ENCODE results near the gene C22orf39. TPM values are rescaled to one million over a fixed set of nuclear protein-coding genes. Genes with fewer than 3 reads are reported as not detected.
A peak's percentile ranks its signal among the peaks of the same experiment; 100 is the strongest.
"Not testable (repeated sequence)": the region's sequence is repeated elsewhere in the genome, so short reads cannot be mapped to it uniquely, and the experiment has no call there.

Gene C22orf39
- total and polyA plus RNA-seq, 4 experiments from 2014 or later: 40.5 to 58.3 (median 48.9) TPM

DNA sequence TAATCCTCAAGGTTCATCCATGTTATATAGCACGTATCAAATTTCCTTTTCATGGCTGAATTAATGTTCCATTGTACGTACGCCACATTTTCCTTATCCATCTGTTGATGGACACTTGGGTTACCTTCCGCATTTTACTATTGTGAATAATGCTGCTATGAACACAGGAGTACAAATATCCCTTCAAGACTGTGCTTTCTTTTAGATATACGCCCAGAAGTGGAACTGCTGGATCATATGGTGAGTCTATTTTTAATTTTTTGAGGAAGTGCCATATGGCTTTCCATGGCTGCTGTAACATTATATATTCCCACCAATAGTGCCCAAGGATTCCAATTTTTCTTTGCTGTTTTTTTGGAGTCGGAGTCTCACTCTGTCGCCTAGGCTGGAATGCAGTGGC lies 9.2 kb downstream of the C22orf39 start:
- no peaks in the 10 kb centered on the region for H3K27me3 ChIP-seq (ENCODE audit: insufficient read depth, low read length)
- no peak overlapping the region for H3K4me3 ChIP-seq (ENCODE audit: low read length in 2 of 2)
- POLR2A ChIA-PET (ENCODE audit: partially characterized antibody): interaction anchor here (0.7 kb wide), 1 partner anchor 533 kb away, joined by 3 read pairs; no protein-coding TSS in a partner anchor
- Mint-ChIP-seq H3K4me3 (no peak overlapping the region), H3K9me3 (no peaks in the 10 kb centered on the region), H3K27ac (peak overlapping the region in 2 of 7 donors; percentile 8 to 31), H3K36me3 (peaks cover 11 to 41% of the 10 kb centered on the region in 2 donors), H3K27me3 (no peaks in the 10 kb centered on the region), H3K4me1 (peaks cover 6 to 24% (median 11%) of the 10 kb centered on the region in 4 donors)
- CTCF ChIA-PET (ENCODE audit: partially characterized antibody): no interaction called here
- H3K36me3 ChIP-seq (ENCODE audit: insufficient read depth, low read length): peaks cover 16% of the 10 kb centered on the region
- H3K4me1 ChIP-seq (ENCODE audit: insufficient read depth, low read length): peaks cover 4% of the 10 kb centered on the region
- no peak overlapping the region for H3K27ac ChIP-seq (ENCODE audit: low read depth, low read length)
- no peak for DNase-seq
- H3K9me3 ChIP-seq (ENCODE audit: control insufficient read depth in 1 of 2, low read length in 2 of 2): no peaks in the 10 kb centered on the region
- intact Hi-C loops (cut with micrococcal nuclease): no loop called here

DNA sequence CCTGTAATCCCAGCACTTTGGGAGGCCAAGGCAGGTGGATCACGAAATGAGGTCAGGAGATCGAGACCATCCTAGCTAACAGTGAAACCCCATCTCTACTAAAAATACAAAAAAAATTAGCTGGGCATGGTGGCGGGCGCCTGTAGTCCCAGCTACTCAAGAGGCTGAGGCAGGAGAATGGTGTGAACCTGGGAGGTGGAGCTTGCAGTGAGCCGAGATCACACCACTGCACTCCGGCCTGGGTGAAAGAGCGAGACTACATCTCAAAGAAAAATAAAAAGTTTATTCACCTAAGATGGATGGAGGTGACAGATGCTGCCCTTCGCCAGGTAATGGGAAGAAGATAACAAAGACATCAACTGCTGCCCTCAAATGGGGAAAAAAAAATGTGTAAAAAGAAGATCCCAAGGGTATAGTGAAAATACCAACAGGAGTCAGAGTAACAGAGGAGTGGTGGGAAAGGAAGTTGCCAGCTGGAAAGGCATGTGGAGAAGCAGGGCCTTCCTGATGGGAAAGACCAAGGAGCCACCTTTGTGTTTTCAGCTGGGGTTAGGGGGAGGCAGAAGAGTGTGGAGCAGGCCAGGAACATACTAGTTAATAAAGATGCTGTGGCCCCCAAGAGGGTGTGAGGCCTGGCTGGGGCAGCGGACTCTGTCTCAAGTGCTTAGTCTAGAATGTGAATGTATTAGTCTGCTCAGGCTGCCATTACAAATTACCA lies 10.9 kb downstream of the C22orf39 start:
- H3K4me3 ChIP-seq (ENCODE audit: low read length in 2 of 2); POLR2A ChIA-PET (ENCODE audit: partially characterized antibody); H3K9me3 ChIP-seq (ENCODE audit: control insufficient read depth in 1 of 2, low read length in 2 of 2); CTCF ChIA-PET (ENCODE audit: partially characterized antibody); H3K27me3 Mint-ChIP-seq; H3K9me3 Mint-ChIP-seq; intact Hi-C loops (cut with micrococcal nuclease); H3K27ac ChIP-seq (ENCODE audit: low read depth, low read length); H3K4me1 ChIP-seq (ENCODE audit: insufficient read depth, low read length); H3K4me3 Mint-ChIP-seq; DNase-seq; H3K27me3 ChIP-seq (ENCODE audit: insufficient read depth, low read length): not testable (repeated sequence)
- peak overlapping the region in 5 of 7 donors; percentile 7 to 85 (median 44) for H3K27ac Mint-ChIP-seq
- peaks cover 16% of the 10 kb centered on the region for H3K36me3 ChIP-seq (ENCODE audit: insufficient read depth, low read length)
- H3K4me1 Mint-ChIP-seq: peaks cover 5 to 22% (median 10%) of the 10 kb centered on the region in 4 donors
- H3K36me3 Mint-ChIP-seq: peaks cover 7 to 38% of the 10 kb centered on the region in 2 donors

DNA sequence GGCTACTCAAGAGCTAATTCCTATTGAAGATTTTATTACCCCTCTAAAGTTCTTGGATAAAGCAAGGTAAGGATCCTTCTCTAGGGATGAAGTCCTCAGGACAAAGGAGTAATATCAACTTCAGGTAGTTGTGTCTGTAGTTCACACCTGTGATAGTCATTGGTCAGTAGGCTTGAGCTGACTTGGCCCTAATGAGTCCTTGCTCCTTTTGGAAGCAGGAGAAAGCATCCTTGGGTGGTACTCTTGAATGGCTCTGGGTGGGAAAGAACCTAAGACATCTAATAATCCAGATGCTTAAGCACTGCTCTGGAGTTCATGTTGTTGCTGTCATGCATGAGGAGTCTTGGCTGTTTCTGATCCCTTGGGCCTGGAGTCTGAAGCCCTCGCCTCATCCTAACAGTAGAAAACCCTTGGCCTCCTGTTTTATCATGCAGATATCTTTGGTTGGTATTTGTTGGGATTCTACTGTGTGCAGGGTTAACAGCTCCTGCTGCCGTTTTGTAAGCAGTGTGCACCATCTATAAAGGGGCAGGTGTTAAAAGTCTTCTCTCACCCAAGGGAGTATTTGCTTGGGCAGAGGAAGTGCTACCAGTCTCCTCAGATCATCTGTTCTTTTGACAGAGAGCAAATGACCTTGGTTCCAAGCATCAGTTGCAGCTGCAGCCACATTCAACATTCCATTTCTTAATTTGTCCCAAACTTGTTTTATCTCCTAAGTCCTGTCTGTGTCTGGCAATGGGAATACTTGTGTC lies 12.5 kb downstream of the C22orf39 start:
- no peak overlapping the region for H3K27ac ChIP-seq (ENCODE audit: low read depth, low read length)
- peaks cover 4 to 39% of the 10 kb centered on the region in 2 donors for H3K36me3 Mint-ChIP-seq
- peaks cover 18% of the 10 kb centered on the region for H3K4me1 ChIP-seq (ENCODE audit: insufficient read depth, low read length)
- peak overlapping the region in 1 of 8 donors; percentile 96 for H3K4me3 Mint-ChIP-seq
- ChIA-PET CTCF (ENCODE audit: partially characterized antibody) (interaction anchor here (1.2 to 1.9 kb wide), 2 partner anchors 10 to 195 kb away, joined by 3 to 7 read pairs; no protein-coding TSS in a partner anchor), POLR2A (ENCODE audit: partially characterized antibody) (interaction anchor here (1.0 to 6.0 kb wide), 3 partner anchors 11 to 457 kb away, joined by 3 to 112 read pairs (median 5); partner anchors contain the start of gene C22orf39)
- H3K36me3 ChIP-seq (ENCODE audit: insufficient read depth, low read length): peaks cover 16% of the 10 kb centered on the region
- intact Hi-C loops (cut with micrococcal nuclease): loop anchor here (5.0 kb wide), 1 partner anchor 697 kb away; the partner anchor contains the start of gene ZDHHC8
- no peaks in the 10 kb centered on the region for H3K9me3 ChIP-seq (ENCODE audit: control insufficient read depth in 1 of 2, low read length in 2 of 2)
- H3K4me1 Mint-ChIP-seq: peaks cover 11 to 31% (median 17%) of the 10 kb centered on the region in 4 donors
- no peaks in the 10 kb centered on the region for H3K27me3 Mint-ChIP-seq
- peak overlapping the region in 5 of 7 donors; percentile 61 to 91 (median 70) for H3K27ac Mint-ChIP-seq
- H3K27me3 ChIP-seq (ENCODE audit: insufficient read depth, low read length): no peaks in the 10 kb centered on the region
- no peak for DNase-seq
- no peak overlapping the region for H3K4me3 ChIP-seq (ENCODE audit: low read length in 2 of 2)
- no peaks in the 10 kb centered on the region for H3K9me3 Mint-ChIP-seq

DNA sequence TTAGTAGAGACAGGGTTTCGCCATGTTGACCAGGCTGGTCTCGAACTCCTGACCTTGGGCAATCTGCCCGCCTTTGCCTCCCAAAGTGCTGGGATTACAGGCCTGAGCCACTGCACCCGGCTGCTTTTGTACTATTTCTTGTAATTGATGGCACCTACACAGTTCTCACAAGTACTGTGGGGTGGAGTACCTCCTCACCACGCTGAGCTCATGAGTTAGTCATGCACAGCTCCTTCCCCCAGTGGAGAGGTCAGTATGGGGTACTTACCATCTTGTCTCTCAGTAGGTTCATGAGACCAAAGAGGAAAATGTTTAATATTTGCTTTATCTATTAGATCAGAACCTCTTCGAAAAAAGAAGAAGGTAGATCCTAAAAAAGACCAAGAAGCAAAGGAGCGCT lies 13.1 kb downstream of the C22orf39 start:
- Mint-ChIP-seq H3K4me3 (peak overlapping the region in 4 of 8 donors; percentile 38 to 96 (median 54)), H3K4me1 (peaks cover 17 to 37% (median 23%) of the 10 kb centered on the region in 4 donors), H3K27me3 (no peaks in the 10 kb centered on the region), H3K9me3 (no peaks in the 10 kb centered on the region), H3K27ac (peak overlapping the region in 3 of 7 donors; percentile 12 to 91 (median 88)), H3K36me3 (peaks cover 4 to 42% of the 10 kb centered on the region in 2 donors)
- Histone ChIP-seq H3K4me3 (ENCODE audit: low read length in 2 of 2) (no peak overlapping the region), H3K36me3 (ENCODE audit: insufficient read depth, low read length) (peaks cover 16% of the 10 kb centered on the region), H3K9me3 (ENCODE audit: control insufficient read depth in 1 of 2, low read length in 2 of 2) (no peaks in the 10 kb centered on the region), H3K27me3 (ENCODE audit: insufficient read depth, low read length) (no peaks in the 10 kb centered on the region), H3K4me1 (ENCODE audit: insufficient read depth, low read length) (peaks cover 24% of the 10 kb centered on the region), H3K27ac (ENCODE audit: low read depth, low read length) (no peak overlapping the region)
- ChIA-PET POLR2A (ENCODE audit: partially characterized antibody) (interaction anchor here (0.9 to 6.0 kb wide), 3 partner anchors 12 to 457 kb away, joined by 3 to 112 read pairs (median 5); partner anchors contain the start of gene C22orf39), CTCF (ENCODE audit: partially characterized antibody) (interaction anchor here (1.2 to 1.9 kb wide), 2 partner anchors 11 to 196 kb away, joined by 3 to 7 read pairs; no protein-coding TSS in a partner anchor)
- intact Hi-C loops (cut with micrococcal nuclease): loop anchor here (5.0 kb wide), 1 partner anchor 698 kb away; the partner anchor contains the start of gene ZDHHC8
- no peak for DNase-seq

DNA sequence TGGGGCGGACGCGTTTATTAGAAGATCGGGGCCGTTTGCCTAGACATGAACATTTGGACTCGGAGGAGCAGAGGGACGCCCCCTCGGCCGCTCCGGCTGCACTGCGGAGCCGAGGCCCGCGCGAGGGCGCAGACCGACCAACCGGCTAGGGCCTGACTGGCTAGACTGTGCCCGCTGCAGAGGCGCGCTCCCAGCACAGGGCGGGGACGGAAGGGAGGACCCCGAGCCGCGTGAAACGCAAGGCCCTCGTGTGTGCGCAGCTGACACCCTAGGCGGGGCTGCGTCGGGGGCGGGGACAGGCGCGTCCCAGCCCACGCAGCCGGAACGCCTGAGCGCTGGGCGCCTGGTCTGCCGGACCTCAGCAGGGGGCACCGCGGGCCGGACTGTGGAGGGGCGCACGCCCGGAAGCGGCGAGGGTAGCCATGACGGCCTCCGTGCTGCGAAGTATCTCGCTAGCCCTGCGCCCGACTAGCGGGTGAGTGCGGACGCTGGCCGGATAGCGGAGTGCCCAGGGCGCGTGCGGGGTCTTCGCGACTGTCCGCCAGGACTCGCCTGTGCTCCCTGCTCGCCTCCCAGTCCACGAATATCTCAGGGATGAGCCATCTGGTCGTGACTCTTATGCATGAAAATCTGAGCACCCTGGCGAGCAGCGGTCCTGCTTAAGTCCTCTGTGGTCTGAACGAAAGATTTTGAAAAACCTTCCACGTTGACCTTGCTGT lies 15.2 kb downstream of the C22orf39 start, which contains the start of gene MRPL40:
MRPL40 (plus strand) TSS at position 413 of the 719 bp plus-strand sequence; CDS start at position 423, 10 bp downstream.
- Mint-ChIP-seq H3K4me1 (peaks cover 23 to 48% (median 34%) of the 10 kb centered on the region in 4 donors), H3K27ac (peak within 1 kb of the TSS; percentile 90 to 96 (median 92)), H3K4me3 (peak within 1 kb of the TSS; percentile 87 to 97 (median 90)), H3K36me3 (peaks cover 0 to 44% of the 10 kb centered on the region in 2 donors), H3K27me3 (no peaks in the 10 kb centered on the region), H3K9me3 (no peaks in the 10 kb centered on the region)
- H3K4me3 ChIP-seq (ENCODE audit: low read length in 2 of 2): peak within 1 kb of the TSS; percentile 88 to 97
- H3K27ac ChIP-seq (ENCODE audit: low read depth, low read length): peak within 1 kb of the TSS; percentile 81
- peaks cover 43% of the 10 kb centered on the region for H3K4me1 ChIP-seq (ENCODE audit: insufficient read depth, low read length)
- intact Hi-C loops (cut with micrococcal nuclease): loop anchor here (1.0 to 5.0 kb wide), 4 partner anchors 15 to 700 kb away; partner anchors contain the start of genes C22orf39, CDC45, UFD1 and ZDHHC8
- peaks cover 16% of the 10 kb centered on the region for H3K36me3 ChIP-seq (ENCODE audit: insufficient read depth, low read length)
- no peaks in the 10 kb centered on the region for H3K27me3 ChIP-seq (ENCODE audit: insufficient read depth, low read length)
- no peaks in the 10 kb centered on the region for H3K9me3 ChIP-seq (ENCODE audit: control insufficient read depth in 1 of 2, low read length in 2 of 2)
- ChIA-PET CTCF (ENCODE audit: partially characterized antibody) (interaction anchor here (0.9 kb wide), 1 partner anchor 46 kb away, joined by 3 read pairs; no protein-coding TSS in a partner anchor), POLR2A (ENCODE audit: partially characterized antibody) (interaction anchor here (0.9 to 6.0 kb wide), 14 partner anchors 8 to 1031 kb away, joined by 3 to 112 read pairs (median 6); partner anchors contain the start of genes C22orf39, CDC45, CLTCL1 and DGCR2)
- peak; percentile 80 to 88 (median 82) for DNase-seq

DNA sequence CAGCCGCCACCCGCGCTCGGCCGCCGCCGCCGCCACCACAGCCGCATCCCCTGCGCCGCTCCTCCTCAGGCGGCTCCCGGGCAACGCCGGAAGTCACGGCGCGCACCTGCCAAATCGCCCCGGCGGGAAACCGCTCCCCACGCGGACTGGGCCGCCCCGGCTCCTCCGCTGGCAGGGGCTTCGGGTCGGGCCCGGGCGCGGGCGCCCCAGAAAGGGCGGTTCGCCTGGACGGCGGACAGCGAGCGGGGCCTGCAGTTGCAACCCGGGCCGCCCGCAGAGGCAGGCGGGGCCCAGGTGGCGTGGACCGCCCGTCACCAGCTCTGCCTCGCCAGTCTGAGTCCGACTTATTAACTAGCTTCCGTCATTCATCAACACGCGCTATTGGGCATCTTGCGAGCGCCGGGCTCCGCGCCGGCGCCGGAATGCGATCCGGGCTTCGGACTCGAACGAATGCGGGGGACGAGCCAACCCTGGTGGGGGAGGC lies 15.8 kb downstream of the C22orf39 start, which contains the start of gene HIRA:
HIRA (minus strand) TSS at position 85 of the 484 bp plus-strand sequence. CDS start 257 bp downstream, outside the sequence.
- no peaks in the 10 kb centered on the region for H3K9me3 ChIP-seq (ENCODE audit: control insufficient read depth in 1 of 2, low read length in 2 of 2)
- Mint-ChIP-seq H3K27ac (peak within 1 kb of the TSS; percentile 90 to 96 (median 94)), H3K36me3 (peaks cover 0 to 41% of the 10 kb centered on the region in 2 donors), H3K27me3 (no peaks in the 10 kb centered on the region), H3K4me1 (peaks cover 28 to 53% (median 40%) of the 10 kb centered on the region in 4 donors), H3K9me3 (no peaks in the 10 kb centered on the region), H3K4me3 (peak within 1 kb of the TSS; percentile 87 to 97 (median 91))
- peak within 1 kb of the TSS; percentile 81 for H3K27ac ChIP-seq (ENCODE audit: low read depth, low read length)
- intact Hi-C loops (cut with micrococcal nuclease): loop anchor here (1.0 to 5.0 kb wide), 4 partner anchors 16 to 701 kb away; partner anchors contain the start of genes C22orf39, CDC45, UFD1 and ZDHHC8
- no peaks in the 10 kb centered on the region for H3K27me3 ChIP-seq (ENCODE audit: insufficient read depth, low read length)
- POLR2A ChIA-PET (ENCODE audit: partially characterized antibody): interaction anchor here (0.7 to 6.0 kb wide), 15 partner anchors 8 to 1032 kb away, joined by 3 to 112 read pairs (median 6); partner anchors contain the start of genes C22orf39, CDC45, CLTCL1 and DGCR2
- H3K4me3 ChIP-seq (ENCODE audit: low read length in 2 of 2): peak within 1 kb of the TSS; percentile 88 to 97
- DNase-seq: peak; percentile 78 to 91 (median 86)
- peaks cover 16% of the 10 kb centered on the region for H3K36me3 ChIP-seq (ENCODE audit: insufficient read depth, low read length)
- CTCF ChIA-PET (ENCODE audit: partially characterized antibody): interaction anchor here (0.9 kb wide), 1 partner anchor 47 kb away, joined by 3 read pairs; no protein-coding TSS in a partner anchor
- peaks cover 45% of the 10 kb centered on the region for H3K4me1 ChIP-seq (ENCODE audit: insufficient read depth, low read length)

Data from CD4-positive, alpha-beta memory T cell (primary cell).